ENCODE data around the gene ARRDC1.

The ARRDC1 gene

GRCh38 chr9:137656416-137656815 lies 50.9 kb downstream of the ARRDC1 start (continued):
- TF ChIP-seq ZSCAN23 (tag by site-specific recombination; IDR thresholded peaks at IDR 0.05) (no peak), ATF2 (tag by site-specific recombination; IDR thresholded peaks at IDR 0.05; ENCODE audit: low read depth) (no peak), ZNF114 (tag by site-specific recombination; IDR thresholded peaks at IDR 0.05) (no peak)

GRCh38 chr9:137657606-137658005 lies 52.1 kb downstream of the ARRDC1 start:
- no peak overlapping the region for H3K27ac ChIP-seq (ENCODE audit: extremely low read depth, low read depth, low read length)
- POLR2A ChIA-PET = interaction anchor here (1.2 kb wide), 1 partner anchor 39 kb away, joined by 3 read pairs; the partner anchor contains the start of gene EHMT1
- CTCF ChIA-PET = interaction anchor here (2.5 kb wide), 1 partner anchor 15 kb away, joined by 13 read pairs; no protein-coding TSS in a partner anchor
- H3K4me1 ChIP-seq (ENCODE audit: control insufficient read depth, insufficient read depth, low read length) = no peaks in the 10 kb centered on the region
- peaks cover 0 to 10% of the 10 kb centered on the region in 2 experiments; a peak in 2 of 3 replicates for H3K36me3 ChIP-seq (ENCODE audit: control insufficient read depth in 2 of 2, insufficient read depth in 1 of 2, low read length in 2 of 2)
- H3K4me3 ChIP-seq (ENCODE audit: low read depth, low read length) = no peak overlapping the region
- H3K9me3 ChIP-seq (ENCODE audit: control insufficient read depth, insufficient read depth, low read depth, low read length) = no peaks in the 10 kb centered on the region
- no peak for TF ChIP-seq ZBTB49 (tag by site-specific recombination; IDR thresholded peaks at IDR 0.05; ENCODE audit: low read depth)
- no peak for TF ChIP-seq ZBTB17 (tag by site-specific recombination; IDR thresholded peaks at IDR 0.05)
- no peak for TF ChIP-seq ZNF2 (tag by site-specific recombination; IDR thresholded peaks at IDR 0.05)
- no peak for TF ChIP-seq KLF17 (tag by site-specific recombination; IDR thresholded peaks at IDR 0.05)

GRCh38 chr9:137658781-137659180 lies 53.3 kb downstream of the ARRDC1 start:
- POLR2A ChIA-PET = interaction anchor here (1.2 kb wide), 1 partner anchor 40 kb away, joined by 3 read pairs; the partner anchor contains the start of gene EHMT1
- CTCF ChIA-PET = interaction anchor here (2.5 kb wide), 1 partner anchor 14 kb away, joined by 13 read pairs; no protein-coding TSS in a partner anchor
- H3K4me1 ChIP-seq (ENCODE audit: control insufficient read depth, insufficient read depth, low read length) = no peaks in the 10 kb centered on the region
- H3K4me3 ChIP-seq (ENCODE audit: low read depth, low read length) = no peak overlapping the region
- H3K9me3 ChIP-seq (ENCODE audit: control insufficient read depth, insufficient read depth, low read depth, low read length) = no peaks in the 10 kb centered on the region
- H3K36me3 ChIP-seq (ENCODE audit: control insufficient read depth in 2 of 2, insufficient read depth in 1 of 2, low read length in 2 of 2) = peaks cover 0 to 7% of the 10 kb centered on the region in 2 experiments; a peak in 2 of 3 replicates
- H3K27ac ChIP-seq (ENCODE audit: extremely low read depth, low read depth, low read length) = no peak overlapping the region
- no peak for TF ChIP-seq BCL6B (tag by site-specific recombination; IDR thresholded peaks at IDR 0.05)
- no peak for TF ChIP-seq ZNF626 (tag by site-specific recombination; IDR thresholded peaks at IDR 0.05)
- TF ChIP-seq REPIN1 (tag by site-specific recombination; IDR thresholded peaks at IDR 0.05; ENCODE audit: low read depth) = no peak
- TF ChIP-seq ZNF221 (tag by site-specific recombination; IDR thresholded peaks at IDR 0.05; ENCODE audit: borderline replicate concordance) = no peak
- no peak for TF ChIP-seq ZNF404 (tag by site-specific recombination; IDR thresholded peaks at IDR 0.05)
- TF ChIP-seq PRDM2 (tag by site-specific recombination; IDR thresholded peaks at IDR 0.05; ENCODE audit: borderline replicate concordance) = no peak
- TF ChIP-seq ZNF366 (tag by site-specific recombination; conservative IDR thresholded peaks at IDR 0.05) = no peak
- TF ChIP-seq ZNF155 (tag by site-specific recombination; IDR thresholded peaks at IDR 0.05) = no peak
- TF ChIP-seq ZNF341 (tag by site-specific recombination; IDR thresholded peaks at IDR 0.05; ENCODE audit: low read depth) = no peak
- TF ChIP-seq ZNF785 (tag by site-specific recombination; IDR thresholded peaks at IDR 0.05) = no peak
- no peak for TF ChIP-seq ZNF585B (tag by site-specific recombination; IDR thresholded peaks at IDR 0.05)
- no peak for TF ChIP-seq ZNF223 (tag by site-specific recombination; IDR thresholded peaks at IDR 0.05)
- no peak for TF ChIP-seq ZBTB20 (tag by site-specific recombination; IDR thresholded peaks at IDR 0.05)
